Stomach (tissue), 19 donors: ENCODE data around the gene SPINK2. TPM values are rescaled to one million over a fixed set of nuclear protein-coding genes. Genes with fewer than 3 reads are reported as not detected.

Experiments used
- DNase-seq, 2 donors: peaks; one replicate each; pipeline versions ENCODE4 v3.0.0 to v3.0.0-alpha.2; 2013 to 2019
- H3K27ac ChIP-seq, 5 donors: fragments of 200-600 bp in 4 of 5; sonication (generic) in 4 of 5; one replicate each; pipeline ENCODE4 v1.5.1; 2013 to 2019; ENCODE audit warnings: mild to moderate bottlenecking in 1 of 5, moderate library complexity in 1 of 5
- H3K27me3 ChIP-seq, 3 donors: fragments of 200-600 bp; sonication (generic); one replicate each; pipeline ENCODE4 v1.5.1; 2017 to 2019; ENCODE audit warnings: mixed run types in 1 of 3
- H3K36me3 ChIP-seq, 4 donors: fragments of 200-600 bp; sonication (generic); 1 replicate in 3 of 4; 2 replicates in 1 of 4; pipeline ENCODE4 v1.5.1; 2016 to 2019
- H3K4me1 ChIP-seq, 4 donors: fragments of 200-600 bp; sonication (generic); one replicate each; pipeline ENCODE4 v1.5.1; 2016 to 2019
- H3K4me3 ChIP-seq, 4 donors: fragments of 200-600 bp; sonication (generic) in 3 of 4; one replicate each; pipeline ENCODE4 v1.5.1; 2016 to 2019; ENCODE audit warnings: mild to moderate bottlenecking in 1 of 4
- H3K9me3 ChIP-seq, 4 donors: fragments of 200-600 bp; sonication (generic); one replicate each; pipeline ENCODE4 v1.5.1; 2016 to 2019
- CTCF ChIP-seq, 7 experiments: fragments of 450-650 bp in 4 of 7; fragments of 200-600 bp in 3 of 7; sonication (generic) in 3 of 7; IDR thresholded peaks; one replicate each; pipeline ENCODE4 v1.5.1; 2016 to 2019; ENCODE audit warnings: antibody characterized with exemption in 7 of 7, control low read depth in 2 of 7, mild to moderate bottlenecking in 1 of 7
- EP300 ChIP-seq: sonication (generic); formaldehyde crosslinking; IDR thresholded peaks from one replicate; pipeline ENCODE4 v1.6.1; 2017; ENCODE audit warnings: antibody characterized with exemption
- POLR2A ChIP-seq, 4 donors: fragments of 450-650 bp; IDR thresholded peaks; one replicate each; pipeline ENCODE4 v1.6.1; 2016; ENCODE audit warnings: antibody characterized with exemption in 4 of 4, control low read depth in 2 of 4, mild to moderate bottlenecking in 1 of 4, moderate library complexity in 1 of 4
- POLR2AphosphoS5 ChIP-seq, 3 donors: sonication (generic); formaldehyde crosslinking; IDR thresholded peaks; one replicate each; pipeline ENCODE4 v1.6.1; 2016; ENCODE audit warnings: antibody characterized with exemption in 3 of 3
- WGBS, 5 donors: extraction: QIAGEN DNeasy Blood & Tissue Kit in 3 of 5; methylation state at CpG; one replicate each; pipeline versions ENCODE4 v1.1.5 to v1.1.7; 2013 to 2018; 5-methylcytosine and 5-hydroxymethylcytosine counted together
- intact Hi-C: fragments of 100-400 bp; cut with DNase I; formaldehyde crosslinking; loops from one replicate; pipeline ENCODE4 v1.15.1; 2023; ENCODE audit warnings: low total_unique reads
- long read RNA-seq, 10 donors: transcript quantifications; one replicate each; lab custom pipeline, GENCODE V29; 2026
- polyA plus RNA-seq, 3 donors: library from polyadenylated mRNA; stranded (reverse); fragments of 200-250 nt; gene quantifications; one replicate each; pipeline ENCODE4 v1.2.3, GENCODE V29; 2013
- total RNA-seq, 5 donors: library from RNA; depleted of rRNA; stranded (reverse); fragments of >200 nt; gene quantifications; one replicate each; pipeline versions ENCODE4 v1.1.0 to v1.2.3, GENCODE V29; 2014 to 2016
- donor health status: healthy with polysubstance abuse.
- donor health status: Bipolar disorder and iron deficiency.
- donor health status: healthy.

SPINK2 gene, protein sequence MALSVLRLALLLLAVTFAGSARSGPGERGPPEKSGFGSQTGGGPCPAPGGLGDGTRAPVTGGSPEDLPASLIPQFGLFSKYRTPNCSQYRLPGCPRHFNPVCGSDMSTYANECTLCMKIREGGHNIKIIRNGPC
- total RNA-seq = 1 to 10 TPM in 1 of 5 donors, not detected in 4; 2.3 TPM
- under 1 TPM in 1 of 3 donors, not detected in 2; 0.70 TPM for polyA plus RNA-seq
- long read RNA-seq, donor 1 = 0 reads
- long read RNA-seq, donor 2 = 0 reads
- long read RNA-seq, donor 3 = 0 reads
- long read RNA-seq, donor 4 = 0 reads
- long read RNA-seq, donor 5 = 0 reads
- long read RNA-seq, donor 6 = 0 reads
- long read RNA-seq, donor 7, partial matches to known transcripts = 0 of 1 reads
- long read RNA-seq, donor 7, other reads (novel, unspliced or antisense) = 0 of 1 reads
- long read RNA-seq, donor 8 = 0 reads
- long read RNA-seq, donor 9 = 0 reads
- long read RNA-seq, donor 10 = 0 reads

- Histone ChIP-seq H3K27ac (no peak within 1 kb of the TSS), H3K4me1 (peaks cover 0 to 10% (median 10%) of the 10 kb centered on the region in 4 donors), H3K4me3 (peak within 1 kb of the TSS; percentile 33 to 64 (median 46)), H3K9me3 (peaks cover 0 to 8% (median 0%) of the 10 kb centered on the region in 4 donors), H3K27me3 (peaks cover 0 to 50% (median 23%) of the 10 kb centered on the region in 3 donors), H3K36me3 (no peaks in the 10 kb centered on the region)
- TF ChIP-seq POLR2AphosphoS5 (IDR thresholded peaks at IDR 0.05) (no peak), EP300 (no peak), CTCF (IDR thresholded peaks at IDR 0.05) (no peak), POLR2A (IDR thresholded peaks at IDR 0.05) (no peak)
- 2 to 3% (median 3%) methylated on average over 37 to 57 of the region's 58 CpGs for WGBS, 5 donors
- intact Hi-C loops = no loop called here
- DNase-seq = peak; percentile 51 to 66
Observed at GRCh38 chr4:56821381-56822243, at the start of gene SPINK2. TSS of gene SPINK2 (minus strand) at chr4:56821701. CDS start at chr4:56821662, 39 bp downstream.

GRCh38 chr4:56870946-56871345, 49.4 kb upstream of the SPINK2 start:
- no peaks in the 10 kb centered on the region for H3K9me3 ChIP-seq
- no peaks in the 10 kb centered on the region for H3K27me3 ChIP-seq
- DNase-seq = peak in 1 of 2 donors; percentile 23
- TF ChIP-seq POLR2AphosphoS5 (IDR thresholded peaks at IDR 0.05) (no peak), EP300 (no peak)
- WGBS, 5 donors = 24 to 35% (median 29%) methylated on average over 4 of the region's 4 CpGs
- peaks cover 0 to 6% (median 0%) of the 10 kb centered on the region in 4 donors for H3K4me1 ChIP-seq
- H3K4me3 ChIP-seq = no peak overlapping the region
- H3K27ac ChIP-seq = no peak overlapping the region
- intact Hi-C loops = no loop called here
- H3K36me3 ChIP-seq = no peaks in the 10 kb centered on the region

DNA sequence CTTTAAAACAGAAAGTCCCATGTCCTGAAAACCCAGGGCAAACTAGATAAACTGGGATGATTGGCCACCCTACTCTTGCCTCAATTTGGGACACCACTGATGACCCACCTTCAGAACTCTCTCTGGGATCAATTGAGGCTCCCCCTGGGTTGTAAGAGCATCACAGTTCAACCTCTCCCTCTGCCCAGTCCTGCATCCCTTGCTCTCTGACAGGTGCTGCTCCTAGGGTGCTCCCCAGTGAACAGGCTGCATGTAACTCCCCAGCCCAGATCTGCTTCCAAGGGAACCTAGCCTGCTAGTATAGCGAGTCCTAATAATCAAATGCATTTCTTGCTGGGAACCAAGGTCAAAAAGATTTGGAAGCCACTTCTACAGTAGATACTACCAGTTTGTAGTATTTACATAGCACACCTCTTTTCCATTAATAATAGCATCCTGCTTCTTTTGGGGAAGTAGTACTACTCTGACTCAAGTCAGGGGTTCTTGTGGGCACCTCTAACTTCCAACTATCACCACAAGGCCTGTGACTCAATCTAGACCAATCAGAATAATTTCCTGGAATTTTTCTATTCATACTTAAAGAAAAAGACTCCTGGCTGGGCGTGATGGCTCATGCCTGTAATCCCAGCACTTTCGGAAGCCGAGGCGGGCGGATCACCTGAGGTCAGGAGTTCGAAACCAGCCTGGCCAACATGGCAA, 42.1 kb upstream of the SPINK2 start:
- intact Hi-C loops = no loop called here
- no peaks in the 10 kb centered on the region for H3K36me3 ChIP-seq
- H3K4me3 ChIP-seq = no peak overlapping the region
- H3K9me3 ChIP-seq = no peaks in the 10 kb centered on the region
- TF ChIP-seq POLR2AphosphoS5 (IDR thresholded peaks at IDR 0.05) = no peak
- no peak for TF ChIP-seq CTCF (IDR thresholded peaks at IDR 0.05)
- TF ChIP-seq POLR2A (IDR thresholded peaks at IDR 0.05) = no peak
- no peak for TF ChIP-seq EP300
- no peak for DNase-seq
- 72 to 94% (median 85%) methylated on average over 7 of the region's 7 CpGs for WGBS, 5 donors
- H3K27me3 ChIP-seq = no peaks in the 10 kb centered on the region
- H3K27ac ChIP-seq = no peak overlapping the region
- no peaks in the 10 kb centered on the region for H3K4me1 ChIP-seq

DNA sequence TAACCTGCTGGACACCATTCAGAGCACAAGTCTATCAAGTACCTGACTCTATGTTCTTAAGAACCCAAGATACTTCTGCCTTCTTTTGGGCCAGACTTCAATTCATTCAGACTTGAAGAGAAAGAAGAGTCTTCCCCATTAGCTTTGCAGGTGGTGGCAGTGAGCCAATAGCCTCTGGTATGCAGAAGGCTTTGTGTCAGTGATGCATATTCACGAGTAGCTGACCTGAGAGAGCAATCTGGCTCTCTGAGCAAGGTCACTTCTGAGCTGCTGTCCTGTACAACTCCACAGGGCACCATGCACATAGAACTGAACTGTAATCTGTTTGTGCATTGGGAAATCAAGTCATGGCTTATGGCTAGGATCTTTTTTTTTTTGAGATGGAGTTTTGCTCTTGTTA, 39.9 kb upstream of the SPINK2 start:
- Histone ChIP-seq H3K4me1 (no peaks in the 10 kb centered on the region), H3K27me3 (no peaks in the 10 kb centered on the region), H3K9me3 (no peaks in the 10 kb centered on the region), H3K36me3 (no peaks in the 10 kb centered on the region), H3K27ac (no peak overlapping the region), H3K4me3 (no peak overlapping the region)
- TF ChIP-seq POLR2AphosphoS5 (IDR thresholded peaks at IDR 0.05) = no peak
- no peak for TF ChIP-seq EP300
- no peak for TF ChIP-seq POLR2A (IDR thresholded peaks at IDR 0.05)
- no peak for TF ChIP-seq CTCF (IDR thresholded peaks at IDR 0.05)
- DNase-seq = peak in 1 of 2 donors; percentile 11
- intact Hi-C loops = no loop called here
- 11 to 33% (median 27%) methylated on average over 1 of the region's 1 CpG for WGBS, 5 donors
